ENCODE measurements around the gene VSIG1.

Gene VSIG1

GRCh38 chrX:108044554-108045256 is at the start of gene VSIG1:
VSIG1 (plus strand) TSS chrX:108045065; CDS start chrX:108045131, 66 bp downstream.
- no peak for DNase-seq (ENCODE audit: low read depth, low spot score)

- no peak for DNase-seq (ENCODE audit: low read depth, low spot score)
Observed at GRCh38 chrX:107996124-107996523, 48.7 kb upstream of the VSIG1 start.

GRCh38 chrX:108000751-108001150 is 44.1 kb upstream of the VSIG1 start:
- no peak for DNase-seq (ENCODE audit: low read depth, low spot score)

GRCh38 chrX:108001218-108001814 is 43.5 kb upstream of the VSIG1 start:
- peak; percentile 14 for DNase-seq (ENCODE audit: low read depth, low spot score)

GRCh38 chrX:108018656-108019381 is 26.0 kb upstream of the VSIG1 start:
- DNase-seq (ENCODE audit: low read depth, low spot score), result no peak

- DNase-seq (ENCODE audit: low read depth, low spot score), result no peak
Observed at GRCh38 chrX:108019382-108019875, 25.4 kb upstream of the VSIG1 start.

- DNase-seq (ENCODE audit: low read depth, low spot score), result peak; percentile 20
Observed at GRCh38 chrX:108020631-108021030, 24.2 kb upstream of the VSIG1 start.

- DNase-seq (ENCODE audit: low read depth, low spot score), result no peak
Observed at GRCh38 chrX:108022491-108023089, 22.3 kb upstream of the VSIG1 start.

GRCh38 chrX:108025376-108025775 is 19.5 kb upstream of the VSIG1 start:
- no peak for DNase-seq (ENCODE audit: low read depth, low spot score)

- DNase-seq (ENCODE audit: low read depth, low spot score), result no peak
Observed at GRCh38 chrX:108025954-108026600, 18.8 kb upstream of the VSIG1 start.

GRCh38 chrX:108028854-108029253 is 16.0 kb upstream of the VSIG1 start:
- DNase-seq (ENCODE audit: low read depth, low spot score), result no peak

- no peak for DNase-seq (ENCODE audit: low read depth, low spot score)
Observed at GRCh38 chrX:108029928-108030711, 14.7 kb upstream of the VSIG1 start.

- no peak for DNase-seq (ENCODE audit: low read depth, low spot score)
Observed at GRCh38 chrX:108032944-108033343, 11.9 kb upstream of the VSIG1 start.

- DNase-seq (ENCODE audit: low read depth, low spot score), result peak; percentile 5
Observed at GRCh38 chrX:108033890-108034289, 11.0 kb upstream of the VSIG1 start.

GRCh38 chrX:108034725-108035124 is 10.1 kb upstream of the VSIG1 start:
- DNase-seq (ENCODE audit: low read depth, low spot score), result no peak

- peak; percentile 54 for DNase-seq (ENCODE audit: low read depth, low spot score)
Observed at GRCh38 chrX:108036298-108036973, 8.4 kb upstream of the VSIG1 start.

- no peak for DNase-seq (ENCODE audit: low read depth, low spot score)
Observed at GRCh38 chrX:108049649-108050048, 4.8 kb downstream of the VSIG1 start.

- DNase-seq (ENCODE audit: low read depth, low spot score), result no peak
Observed at GRCh38 chrX:108053218-108053617, 8.4 kb downstream of the VSIG1 start.

- no peak for DNase-seq (ENCODE audit: low read depth, low spot score)
Observed at GRCh38 chrX:108055546-108055945, 10.7 kb downstream of the VSIG1 start.

- no peak for DNase-seq (ENCODE audit: low read depth, low spot score)
Observed at GRCh38 chrX:108059801-108060200, 14.9 kb downstream of the VSIG1 start.

Data from astrocyte of the hippocampus (primary cell).